Raji (cell line): ENCODE data around the gene PGF.

Source experiments
- POLR2A ChIP-seq: IDR thresholded peaks from 2 replicates; pipeline ENCODE4 v1.6.1; 2011; ENCODE audit warnings: low read depth, low read length, control low read depth; ENCODE audit not compliant: insufficient read depth

PGF gene

DNA sequence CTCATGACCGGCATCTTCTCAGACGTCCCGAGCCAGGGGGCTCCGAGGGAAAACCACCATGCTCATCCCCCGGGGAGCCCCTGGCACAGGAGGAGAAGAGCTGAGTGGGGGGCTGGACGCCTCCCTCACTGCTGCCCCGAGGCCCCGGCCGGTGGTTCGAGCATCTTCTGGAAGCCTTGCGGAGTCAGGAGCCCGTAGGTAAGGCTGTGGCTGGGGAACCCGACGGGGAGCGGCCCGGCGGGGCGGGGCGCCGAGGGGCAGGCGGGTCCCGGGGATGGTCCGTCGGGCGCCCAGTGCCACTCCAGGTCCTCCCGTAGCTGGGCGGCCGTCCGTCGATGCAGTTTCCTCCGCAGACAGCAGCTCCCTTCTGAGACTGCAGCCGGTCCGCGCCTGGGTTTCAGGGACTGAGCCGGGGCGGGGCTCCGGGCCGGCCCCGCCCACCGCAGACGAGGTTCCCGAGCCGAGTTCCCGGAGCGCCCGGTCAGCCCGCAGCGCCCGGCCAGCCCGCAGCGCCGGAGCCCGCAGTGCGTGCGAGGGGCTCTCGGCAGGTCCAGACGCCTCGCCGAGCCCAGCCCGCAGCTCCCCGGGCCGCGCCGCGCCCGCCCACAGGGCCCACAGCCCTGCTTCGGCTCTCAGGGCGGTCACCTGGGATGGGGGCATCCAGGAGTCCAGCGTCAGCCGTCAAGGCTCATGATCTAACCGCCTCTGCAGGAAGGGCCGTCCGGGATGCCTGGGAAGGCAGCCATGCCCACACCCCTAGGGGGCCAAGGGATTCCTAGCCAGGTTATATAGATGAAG lies at the start of gene PGF:
Gene PGF, minus strand, starts transcription at position 369 of the 798 bp plus-strand sequence. Its CDS starts 355 bp downstream, at position 14.
- no peak for TF ChIP-seq POLR2A

GRCh38 chr14:75003250-75004027 lies 48.0 kb upstream of the PGF start:
- TF ChIP-seq POLR2A = no peak

GRCh38 chr14:75002392-75003249 lies 47.2 kb upstream of the PGF start, which contains the start of gene EIF2B2:
Gene EIF2B2, plus strand, starts transcription at chr14:75002921. Its CDS starts 70 bp downstream, at chr14:75002991.
- TF ChIP-seq POLR2A = peak; percentile 71

DNA sequence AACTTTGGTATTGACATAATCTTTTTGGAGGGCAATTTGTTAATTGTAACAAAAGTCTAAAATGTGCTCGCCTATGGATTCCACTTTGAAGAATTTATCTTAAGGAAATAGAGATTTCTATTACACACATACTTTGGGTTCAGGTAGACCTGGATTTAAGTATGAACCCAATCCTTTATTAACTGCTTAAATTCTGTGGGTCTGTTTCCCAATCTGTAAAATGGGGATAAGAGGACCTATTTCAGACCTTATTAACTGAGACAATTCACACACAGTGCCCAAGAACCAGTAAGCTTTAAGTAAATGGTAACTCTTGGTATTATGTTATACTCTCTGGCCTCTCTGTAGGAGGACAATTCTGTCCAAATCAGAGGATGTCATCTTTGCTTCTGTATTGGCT lies 46.5 kb upstream of the PGF start:
- no peak for TF ChIP-seq POLR2A

DNA sequence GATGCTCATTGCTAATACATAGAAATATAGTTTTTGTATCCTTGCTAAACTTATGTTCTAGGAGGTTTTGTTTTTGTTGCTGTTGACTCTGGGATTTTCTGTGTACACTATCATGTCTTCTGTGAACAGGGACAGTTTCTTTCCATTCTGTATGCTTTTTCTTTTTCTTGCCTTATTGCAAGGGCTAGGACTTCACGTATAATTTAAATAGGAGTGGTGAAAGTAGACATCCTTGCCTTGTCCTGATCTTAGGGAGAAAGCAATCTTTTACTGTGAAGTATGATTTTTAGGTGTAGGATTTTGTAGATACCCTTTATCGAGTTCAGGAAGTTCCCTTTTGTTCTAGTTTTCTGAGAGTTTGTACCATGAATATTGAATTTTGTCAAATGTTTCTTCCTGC lies 45.9 kb upstream of the PGF start:
- TF ChIP-seq POLR2A = no peak

GRCh38 chr14:74988993-74989392 lies 33.6 kb upstream of the PGF start:
- no peak for TF ChIP-seq POLR2A

DNA sequence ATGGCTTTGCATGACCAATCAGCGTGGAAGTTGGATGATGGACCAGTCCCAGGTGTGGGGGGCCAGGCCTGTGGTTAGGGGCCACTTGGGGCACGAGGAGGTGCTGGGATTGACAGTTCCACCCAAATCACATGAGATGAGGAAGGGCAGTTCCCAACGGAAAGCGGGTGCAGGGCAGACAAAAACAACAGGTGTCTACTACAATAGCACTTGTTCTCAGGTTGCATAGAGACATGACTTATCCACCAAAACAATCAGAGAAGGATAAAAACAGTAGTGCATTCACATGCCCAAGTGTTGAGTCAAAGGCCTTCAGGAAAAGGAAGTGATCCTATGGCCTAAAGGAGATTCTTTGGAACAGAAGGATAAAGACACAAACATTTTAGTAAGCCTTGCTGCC lies 32.7 kb upstream of the PGF start:
- no peak for TF ChIP-seq POLR2A

GRCh38 chr14:74985806-74986205 lies 30.4 kb upstream of the PGF start:
- TF ChIP-seq POLR2A = no peak

DNA sequence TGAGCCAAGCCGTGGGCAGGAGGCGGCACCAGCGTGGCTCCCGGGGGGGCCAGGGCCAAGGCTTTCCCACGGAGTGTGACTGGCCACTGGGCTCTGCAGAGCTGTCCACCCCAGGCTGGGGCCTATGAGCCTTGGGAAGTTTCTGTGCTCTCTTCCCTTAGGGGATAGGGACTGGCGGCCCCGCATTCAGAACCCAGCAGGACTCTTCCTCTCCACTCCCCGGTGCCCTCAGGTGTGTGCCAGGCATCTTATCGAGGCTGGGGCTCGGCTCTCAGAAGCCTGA lies 29.6 kb upstream of the PGF start:
- TF ChIP-seq POLR2A = no peak

GRCh38 chr14:74984236-74985027 lies 29.0 kb upstream of the PGF start:
- no peak for TF ChIP-seq POLR2A

DNA sequence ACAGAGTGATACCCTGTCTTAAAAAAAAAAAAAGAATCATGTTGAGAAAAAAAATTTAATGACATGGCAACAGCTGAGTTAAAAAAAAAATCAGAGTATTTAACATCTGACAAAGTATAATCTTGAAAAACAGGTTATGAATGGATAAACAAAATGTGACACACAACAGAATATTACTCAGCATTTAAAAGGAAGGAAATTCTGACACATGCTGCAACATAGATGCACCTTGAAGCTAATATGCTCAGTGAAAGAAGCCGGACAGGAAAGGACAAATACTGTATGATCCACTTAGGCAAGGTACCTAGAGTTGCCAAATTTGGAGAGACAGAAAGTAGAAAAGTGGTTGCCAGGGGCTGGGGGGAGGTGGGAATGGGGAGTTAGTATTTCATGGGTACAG lies 27.9 kb upstream of the PGF start:
- TF ChIP-seq POLR2A = no peak

DNA sequence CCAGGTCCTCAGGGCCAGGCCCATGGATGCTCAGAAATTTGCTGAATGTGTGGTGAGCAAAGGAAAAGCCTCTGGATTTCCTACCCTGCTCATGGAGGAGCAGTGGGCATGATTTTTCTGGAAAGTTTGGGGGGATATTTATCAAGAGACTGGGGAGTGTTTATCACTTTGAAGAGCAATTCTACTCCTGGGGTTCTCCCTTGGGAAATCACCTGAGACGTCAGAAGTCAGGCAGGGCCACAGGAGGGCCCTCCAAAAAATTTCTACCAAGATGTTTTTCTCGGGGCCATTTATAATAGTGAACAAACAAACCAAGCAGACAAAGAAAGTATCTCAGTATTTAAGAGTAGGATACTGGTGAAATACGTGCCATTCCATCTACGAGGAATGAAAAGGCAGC lies 27.3 kb upstream of the PGF start:
- TF ChIP-seq POLR2A = no peak

- no peak for TF ChIP-seq POLR2A
These were observed 26.4 kb upstream of the PGF start for GRCh38 chr14:74981833-74982232.

GRCh38 chr14:74981462-74981782 lies 26.0 kb upstream of the PGF start:
- no peak for TF ChIP-seq POLR2A
